H7 (cell line): ENCODE results near the gene ELL. TPM values are rescaled to one million over a fixed set of nuclear protein-coding genes. Genes with fewer than 3 reads are reported as not detected.

Experiments used
- DNase-seq: peaks from one replicate; pipeline ENCODE4 v3.0.0; 2012
- H3K27me3 ChIP-seq: 2 replicates; pipeline ENCODE4 v1.6.0; 2011; ENCODE audit warnings: mild to moderate bottlenecking, low read length; ENCODE audit not compliant: control insufficient read depth, insufficient read depth
- H3K36me3 ChIP-seq: replicated peaks from 2 replicates; pipeline ENCODE4 v1.5.1; 2011; ENCODE audit warnings: low read length; ENCODE audit not compliant: control insufficient read depth, insufficient read depth
- H3K4me3 ChIP-seq: 2 replicates; pipeline ENCODE4 v1.5.1; 2011; ENCODE audit warnings: low read depth, mild to moderate bottlenecking, control low read depth, low read length, moderate library complexity; ENCODE audit not compliant: insufficient read depth
- total RNA-seq: library from RNA; depleted of rRNA; stranded (reverse); fragments of >200 nt; shearing (Covaris generic); gene quantifications from 2 replicates; pipeline ENCODE4 v1.2.3, GENCODE V29; 2014

The ELL gene
- total RNA-seq, 1 experiment from 2014 or later, result 17.0 TPM

DNA sequence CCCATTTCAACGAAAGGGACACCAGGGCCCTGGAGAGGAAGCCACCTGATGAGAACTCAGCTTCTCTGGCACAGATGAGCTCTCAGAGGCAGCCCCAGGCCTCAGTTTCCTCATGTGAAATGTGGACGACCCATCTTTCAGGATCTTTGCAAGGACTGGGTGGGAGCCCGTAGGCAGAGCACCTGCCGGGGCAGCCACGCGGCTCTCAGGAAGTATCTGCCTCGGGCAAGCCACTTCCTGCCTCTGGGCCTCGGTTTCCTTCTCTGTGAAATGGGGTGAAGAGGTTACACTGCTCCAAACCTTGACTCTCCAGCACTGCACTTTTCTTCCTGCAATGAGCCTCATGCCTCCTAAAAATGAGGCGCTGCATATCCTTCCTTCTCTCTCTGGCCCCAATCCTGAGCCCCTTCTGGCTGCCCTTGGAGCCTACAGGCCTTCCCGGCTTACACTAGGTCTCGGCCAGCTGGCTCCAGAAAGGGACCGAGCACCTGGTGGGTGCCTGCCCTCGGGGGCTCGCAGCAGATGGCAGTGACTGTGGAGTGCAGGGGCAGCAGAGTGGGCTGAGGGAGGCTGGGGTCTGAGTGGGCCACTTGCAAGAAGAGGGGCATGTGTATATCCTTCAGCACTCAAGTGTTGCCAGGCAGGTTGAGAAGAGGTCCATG lies 99.2 kb downstream of the ELL start:
- DNase-seq, result no peak
- Histone ChIP-seq H3K36me3 (no peaks in the 10 kb centered on the region), H3K27me3 (peaks cover 22% of the 10 kb centered on the region), H3K4me3 (no peak overlapping the region)

DNA sequence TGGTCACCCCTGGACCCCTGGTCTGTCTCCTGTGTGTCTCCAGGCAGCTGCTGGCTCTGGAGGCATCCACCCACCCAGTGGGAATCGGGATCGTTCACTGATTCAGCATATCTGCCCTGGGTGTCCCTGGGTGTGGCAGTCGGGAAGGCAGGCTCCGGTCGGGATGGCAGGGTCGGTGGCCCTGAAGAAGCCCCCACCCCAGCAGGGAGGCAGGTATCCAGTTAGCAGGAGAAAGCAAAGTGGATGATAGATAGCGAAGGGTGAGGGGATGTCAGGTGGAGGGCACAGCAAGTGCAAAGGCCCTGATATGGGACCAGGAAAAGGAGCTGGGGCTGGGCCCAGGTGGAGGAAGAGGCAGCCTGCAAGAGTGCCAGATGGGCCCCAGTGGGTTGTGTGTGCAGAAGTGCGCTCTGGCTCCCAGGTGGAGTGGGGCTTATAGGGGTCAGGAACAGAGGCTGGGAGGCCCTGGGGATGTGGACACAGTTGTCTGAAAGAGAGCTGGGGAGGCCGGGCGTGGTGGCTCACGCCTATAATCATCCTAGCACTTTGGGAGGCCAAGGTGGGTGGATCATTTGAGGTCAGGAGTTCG lies 100.4 kb downstream of the ELL start:
- no peaks in the 10 kb centered on the region for H3K36me3 ChIP-seq
- H3K27me3 ChIP-seq, result peaks cover 22% of the 10 kb centered on the region
- no peak for DNase-seq
- H3K4me3 ChIP-seq, result no peak overlapping the region

DNA sequence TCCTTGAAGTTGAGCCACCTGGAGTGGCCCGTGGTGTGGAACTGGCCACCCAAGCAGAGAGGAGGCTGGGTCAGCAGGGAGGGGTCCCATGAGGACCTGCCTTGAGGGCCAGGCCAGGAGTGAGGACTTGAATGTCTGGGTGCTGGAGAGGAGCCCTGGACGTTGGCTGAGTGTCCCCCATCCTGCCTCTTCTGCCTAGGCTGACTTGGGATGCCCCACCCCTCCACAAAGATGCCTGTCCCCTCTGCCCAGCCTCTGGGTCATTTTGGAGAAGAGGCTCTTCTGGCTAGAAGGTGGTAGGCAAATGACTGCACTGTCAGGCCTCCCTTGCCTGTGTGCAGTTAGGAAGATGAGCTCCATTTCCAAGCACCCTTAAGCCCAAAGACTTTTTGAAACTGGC lies 100.9 kb downstream of the ELL start:
- peaks cover 22% of the 10 kb centered on the region for H3K27me3 ChIP-seq
- no peak overlapping the region for H3K4me3 ChIP-seq
- no peaks in the 10 kb centered on the region for H3K36me3 ChIP-seq
- DNase-seq, result no peak

DNA sequence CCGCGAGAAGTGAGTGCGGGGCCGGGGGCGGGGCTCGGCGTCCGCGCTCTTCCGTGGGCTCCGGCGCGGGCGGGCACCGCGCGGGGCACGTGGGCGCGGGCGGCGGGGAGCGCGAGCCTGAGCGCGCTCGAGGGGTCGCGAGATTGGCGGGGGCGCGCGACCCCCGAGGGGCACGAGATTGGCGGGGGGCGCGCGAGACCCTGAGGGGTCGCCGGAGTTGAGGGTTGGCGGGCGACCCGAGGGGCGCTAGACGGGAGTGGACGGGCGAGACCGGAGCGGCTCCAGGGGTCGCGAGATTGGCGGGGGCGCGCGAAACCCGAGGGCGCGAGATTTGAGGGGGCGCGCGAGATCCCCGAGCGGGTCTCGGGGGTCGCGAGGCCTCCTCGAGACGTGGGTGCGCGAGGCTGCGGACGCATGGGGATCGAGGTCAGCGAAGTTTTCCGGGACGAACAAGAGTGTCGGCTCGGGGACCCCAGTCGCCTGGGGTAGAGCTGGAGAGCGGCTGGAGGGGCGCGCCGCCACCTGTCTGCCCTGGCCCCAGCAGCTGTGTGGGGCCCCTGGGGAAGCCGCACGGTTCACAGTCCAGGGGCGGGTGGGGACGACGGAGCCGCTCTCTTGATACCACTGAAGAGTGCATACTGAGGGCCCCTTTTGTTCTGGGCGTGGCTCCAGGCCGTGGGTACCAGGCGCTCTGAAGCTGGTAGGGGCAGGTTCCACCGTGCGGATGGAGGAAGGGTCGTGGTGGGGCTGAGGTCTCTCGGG lies 102.0 kb downstream of the ELL start:
- H3K36me3 ChIP-seq, result no peaks in the 10 kb centered on the region
- peaks cover 22% of the 10 kb centered on the region for H3K27me3 ChIP-seq
- peak; percentile 88 for DNase-seq
- H3K4me3 ChIP-seq, result peak overlapping the region; percentile 55

DNA sequence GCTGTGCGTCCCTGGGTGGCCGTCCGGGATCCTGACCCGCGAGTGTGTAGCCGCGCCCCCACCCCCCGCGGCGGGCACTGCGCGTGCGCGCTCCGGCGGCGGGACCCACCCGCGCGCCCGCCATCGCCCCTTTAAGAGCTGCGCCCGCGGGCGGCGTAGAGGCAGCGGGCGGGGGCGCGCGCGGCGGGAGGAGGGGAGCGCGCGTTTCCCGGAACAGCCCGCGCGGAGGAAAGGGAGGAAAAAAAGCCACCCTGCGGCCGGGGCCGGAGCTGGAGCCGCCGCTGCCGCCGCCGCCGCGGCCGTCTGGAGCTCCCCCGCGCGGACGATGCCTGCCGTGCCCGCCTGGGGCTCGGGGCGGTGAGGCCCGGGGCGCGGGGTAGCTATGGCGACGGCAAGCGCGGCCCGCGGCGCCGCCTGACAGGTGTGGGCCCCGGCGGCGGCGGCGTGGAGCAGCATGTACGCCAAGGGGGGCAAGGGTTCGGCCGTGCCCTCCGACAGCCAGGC lies 102.6 kb downstream of the ELL start, which contains the start of gene SSBP4:
Gene SSBP4, plus strand, starts transcription at position 204 of the 504 bp plus-strand sequence. Its CDS starts 251 bp downstream, at position 455.
- peaks cover 22% of the 10 kb centered on the region for H3K27me3 ChIP-seq
- H3K36me3 ChIP-seq, result no peaks in the 10 kb centered on the region
- H3K4me3 ChIP-seq, result peak within 1 kb of the TSS; percentile 55
- DNase-seq, result peak; percentile 98

DNA sequence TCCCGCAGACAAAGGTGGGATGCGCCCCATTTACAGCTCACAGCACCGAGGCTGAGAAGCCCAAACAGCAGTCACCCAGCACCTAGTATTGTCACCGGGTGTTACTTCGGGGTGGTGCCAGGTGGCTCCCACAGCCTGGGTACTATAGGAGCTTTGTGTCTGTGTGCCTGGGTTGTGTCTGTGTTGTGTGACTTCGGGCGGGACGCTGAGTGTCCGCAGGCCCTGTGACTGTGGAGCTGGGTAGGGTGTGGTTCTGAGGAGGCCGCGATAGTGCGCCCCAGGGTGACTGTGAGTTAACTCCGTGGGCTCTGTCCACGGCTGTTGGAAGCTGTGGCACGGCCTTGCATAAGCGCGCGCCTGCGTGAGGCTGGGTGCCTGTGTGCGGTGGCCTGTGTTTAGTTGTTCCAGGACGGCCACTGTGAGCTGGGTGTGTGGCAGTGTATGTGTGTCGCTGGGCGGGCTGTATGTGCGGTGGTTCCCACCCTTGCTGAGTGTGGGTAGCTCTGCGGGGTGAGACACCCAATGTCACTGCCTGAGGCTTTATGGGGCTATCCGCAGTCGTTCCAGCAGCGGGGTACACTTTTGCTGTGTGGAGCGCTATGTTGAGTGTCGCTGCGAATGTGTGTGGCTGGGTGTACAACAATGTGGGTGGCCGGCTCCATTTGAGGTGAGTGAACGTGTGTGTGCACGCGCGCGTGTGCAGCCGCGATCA lies 103.2 kb downstream of the ELL start:
- DNase-seq, result peak; percentile 71
- Histone ChIP-seq H3K36me3 (no peaks in the 10 kb centered on the region), H3K27me3 (peaks cover 22% of the 10 kb centered on the region), H3K4me3 (peak overlapping the region; percentile 30)

DNA sequence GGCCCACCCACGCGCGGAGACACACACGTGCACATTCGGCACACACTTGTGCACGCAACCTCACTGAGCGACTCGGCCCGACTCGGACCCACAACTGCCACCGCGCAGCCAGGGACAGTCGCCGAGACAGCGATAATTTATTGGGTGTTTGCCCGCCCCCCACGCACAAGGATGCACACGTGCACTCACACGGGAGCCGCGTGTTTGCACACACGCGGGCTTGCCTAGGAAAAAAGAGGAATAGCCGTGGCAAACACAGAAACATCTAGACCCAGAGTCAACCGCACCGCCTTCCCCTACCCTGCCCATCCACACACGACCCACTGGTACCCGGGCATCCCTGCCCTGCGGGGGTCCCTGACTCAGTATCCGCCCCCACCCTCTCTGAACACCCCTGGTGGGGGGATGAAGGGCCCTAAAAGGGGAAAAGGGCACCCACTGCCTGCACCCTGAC lies 103.8 kb downstream of the ELL start:
- DNase-seq, result no peak
- Histone ChIP-seq H3K27me3 (peaks cover 22% of the 10 kb centered on the region), H3K4me3 (peak overlapping the region; percentile 34), H3K36me3 (no peaks in the 10 kb centered on the region)

DNA sequence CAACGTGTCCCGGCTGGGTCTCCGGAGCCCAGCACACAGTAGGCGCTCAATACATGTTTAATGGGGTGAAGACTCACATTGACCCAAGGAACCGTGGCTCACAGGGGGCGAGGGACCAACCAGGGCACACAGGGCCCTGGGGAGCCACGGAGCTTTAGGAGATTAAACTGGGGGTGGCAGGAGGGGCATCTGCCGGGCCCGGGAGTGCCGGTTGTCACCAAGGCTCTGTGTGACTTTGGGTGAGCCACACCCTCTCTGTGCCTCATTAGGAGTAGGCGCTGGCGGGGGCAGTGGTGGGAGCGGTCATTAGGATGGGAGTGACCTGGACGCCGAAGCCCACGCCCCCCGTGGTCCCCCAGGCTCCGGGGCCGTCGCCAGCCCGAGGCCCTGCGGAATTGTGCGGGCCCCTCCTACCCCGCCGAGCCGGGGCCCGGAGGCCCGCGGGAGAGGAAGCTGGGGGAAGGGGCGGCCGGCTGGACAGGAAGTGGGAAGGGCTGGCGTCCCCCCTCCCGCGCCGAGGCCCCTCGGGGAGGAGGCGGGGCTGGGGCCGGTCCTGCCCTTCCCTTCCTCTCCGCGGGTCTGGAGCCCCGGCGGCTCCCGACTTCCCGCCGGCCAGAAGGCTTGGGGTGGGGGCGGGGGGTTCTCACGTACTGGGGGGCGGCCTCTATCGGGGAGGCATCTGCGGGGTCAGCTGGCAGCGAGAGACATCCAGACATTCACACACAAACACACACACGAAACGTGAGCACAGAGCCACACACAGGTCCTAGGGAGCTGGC lies 104.4 kb downstream of the ELL start:
- Histone ChIP-seq H3K4me3 (peak overlapping the region; percentile 58), H3K27me3 (peaks cover 22% of the 10 kb centered on the region), H3K36me3 (no peaks in the 10 kb centered on the region)
- peak; percentile 97 for DNase-seq

DNA sequence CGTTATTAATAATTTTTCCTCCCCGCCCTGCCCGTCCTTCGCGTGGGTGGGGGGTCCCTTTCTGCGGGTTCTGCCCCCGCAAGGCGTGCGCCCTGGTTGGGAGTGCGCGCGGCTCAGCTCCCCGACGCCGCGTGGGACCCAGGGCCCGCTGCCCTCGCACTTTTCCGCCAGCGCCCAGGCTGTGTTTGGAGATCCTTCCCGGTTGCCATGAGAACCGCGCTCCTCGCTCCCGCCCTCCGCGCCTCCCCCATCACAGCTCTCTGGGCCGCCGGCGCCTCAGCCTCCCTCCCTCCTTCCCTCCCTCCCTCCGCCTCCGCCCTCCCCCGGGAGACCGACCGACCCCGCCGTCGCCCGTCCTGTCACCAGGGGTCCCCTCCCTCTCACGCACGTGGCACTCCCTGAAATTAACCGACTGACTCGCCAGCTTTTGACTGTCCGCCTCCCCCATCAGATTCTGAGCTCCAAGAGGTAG lies 105.1 kb downstream of the ELL start:
- peak; percentile 96 for DNase-seq
- Histone ChIP-seq H3K4me3 (peak overlapping the region; percentile 58), H3K36me3 (no peaks in the 10 kb centered on the region), H3K27me3 (peaks cover 22% of the 10 kb centered on the region)

DNA sequence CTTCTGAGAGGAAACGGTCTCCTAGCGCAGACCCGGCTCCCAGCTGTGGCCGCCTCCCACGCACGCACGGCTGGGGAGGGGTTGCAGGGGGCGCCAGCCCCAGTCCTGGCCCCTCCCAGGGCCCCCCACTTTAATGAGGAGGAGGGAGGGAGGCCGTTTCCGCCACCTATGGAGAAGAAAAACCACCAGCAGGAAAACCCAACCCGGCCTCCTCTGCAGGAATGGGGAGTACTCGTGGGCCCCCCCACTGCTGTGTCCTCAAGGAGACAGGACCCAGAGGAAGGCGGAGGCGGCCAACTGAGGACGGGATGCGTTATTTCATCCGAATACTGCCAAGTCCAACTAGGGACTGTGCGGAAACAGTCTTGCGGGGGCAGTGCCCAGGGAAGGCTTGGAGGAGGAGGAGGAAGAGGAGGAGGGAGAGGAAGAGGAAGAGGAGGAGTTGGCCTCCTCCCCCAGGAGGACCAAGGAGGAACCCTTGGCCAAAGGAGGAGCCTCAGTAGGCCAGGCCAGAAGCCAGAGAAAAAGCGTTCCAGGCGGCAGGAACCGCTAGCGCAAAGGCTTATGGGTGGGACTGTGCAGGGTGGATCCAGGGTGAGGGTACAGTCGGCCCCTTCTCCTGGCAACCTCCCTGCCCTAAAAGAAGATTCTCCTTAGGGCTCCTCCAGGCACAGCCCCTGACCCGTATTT lies 106.5 kb downstream of the ELL start:
- H3K36me3 ChIP-seq, result no peaks in the 10 kb centered on the region
- peak; percentile 54 for DNase-seq
- no peak overlapping the region for H3K4me3 ChIP-seq
- H3K27me3 ChIP-seq, result peaks cover 19% of the 10 kb centered on the region

DNA sequence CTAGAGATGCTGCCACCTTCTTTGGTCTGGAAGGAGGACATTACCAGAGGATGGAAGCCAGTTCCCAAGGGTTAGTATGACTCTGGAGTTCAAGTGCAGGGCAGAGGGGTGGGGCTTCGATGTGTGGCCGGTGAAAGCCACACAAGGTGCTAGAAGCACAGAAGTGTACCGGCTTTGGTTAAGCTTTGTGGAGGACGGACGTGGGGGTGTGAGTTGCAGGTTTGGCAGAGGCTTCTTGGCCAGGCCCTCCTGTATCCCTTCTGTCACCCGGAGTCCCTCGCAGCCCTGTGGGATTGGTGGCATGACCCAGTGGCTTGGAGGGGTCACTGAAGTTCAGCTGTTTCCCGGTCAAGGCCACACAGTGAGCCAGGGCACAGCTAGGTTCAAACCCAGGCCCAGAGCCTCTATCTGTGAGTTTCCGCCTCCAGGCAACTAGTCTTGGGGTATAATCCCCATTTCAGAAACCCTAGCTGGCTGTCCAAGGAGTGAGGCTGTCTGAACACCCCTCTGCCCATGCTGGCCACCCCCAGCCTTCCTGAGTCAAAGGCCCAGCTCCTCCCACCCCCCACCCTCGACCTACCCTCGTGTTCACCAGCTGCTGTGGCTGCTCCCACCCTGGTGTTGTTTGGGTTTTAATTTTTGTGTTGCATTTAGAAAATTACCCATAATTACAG lies 107.2 kb downstream of the ELL start:
- Histone ChIP-seq H3K36me3 (no peaks in the 10 kb centered on the region), H3K4me3 (no peak overlapping the region), H3K27me3 (peaks cover 13% of the 10 kb centered on the region)
- peak; percentile 58 for DNase-seq

DNA sequence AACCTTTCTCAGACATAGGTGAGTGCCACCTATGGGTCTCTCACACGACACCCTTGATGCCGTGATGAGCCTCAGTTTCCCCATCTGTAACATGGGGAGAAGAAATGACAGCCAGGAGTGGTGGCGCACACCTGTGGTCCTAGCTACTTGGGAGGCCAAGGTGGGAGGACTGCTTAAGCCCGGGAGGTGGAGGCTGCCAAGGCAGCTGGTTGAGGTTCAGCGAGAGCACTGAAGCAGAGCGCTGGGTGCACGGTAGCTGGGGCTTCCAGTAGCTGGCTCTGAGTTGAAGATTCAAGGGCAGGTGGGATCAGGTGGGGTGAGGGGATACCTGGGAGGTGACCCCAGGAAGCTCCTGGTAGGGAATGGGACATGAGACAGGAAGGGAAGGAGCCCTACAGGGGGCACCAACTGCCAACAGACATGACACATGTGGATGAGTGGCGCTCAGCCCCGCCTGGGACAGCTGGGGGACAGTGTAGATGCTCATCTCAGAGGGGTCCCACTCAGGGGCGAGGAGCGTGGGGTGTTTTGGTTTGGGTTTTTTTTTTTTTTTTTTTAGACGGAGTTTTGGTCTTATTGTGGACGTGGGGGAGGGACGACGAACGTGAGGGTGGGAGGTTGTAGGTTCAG lies 109.1 kb downstream of the ELL start:
- DNase-seq, result peak; percentile 46
- no peaks in the 10 kb centered on the region for H3K36me3 ChIP-seq

More for the DNA sequence above, 109.1 kb downstream of the ELL start:
- H3K27me3 ChIP-seq, result no peaks in the 10 kb centered on the region
- no peak overlapping the region for H3K4me3 ChIP-seq
